Mucosa of rectum (tissue), 2 donors: ENCODE measurements around the gene NPAS3.

Source experiments
- H3K27ac ChIP-seq, 2 donors: one replicate each; pipeline ENCODE4 v1.7.0; 2013; ENCODE audit warnings: inconsistent platforms in 2 of 2, low read depth in 2 of 2, low read length in 2 of 2
- H3K27me3 ChIP-seq, 2 donors: one replicate each; pipeline ENCODE4 v1.7.0; 2013; ENCODE audit warnings: low read length in 2 of 2; ENCODE audit not compliant: control insufficient read depth in 2 of 2, insufficient read depth in 2 of 2
- H3K36me3 ChIP-seq, 2 donors: one replicate each; pipeline ENCODE4 v1.7.0; 2013; ENCODE audit warnings: low read length in 2 of 2; ENCODE audit not compliant: control insufficient read depth in 2 of 2, insufficient read depth in 2 of 2
- H3K4me1 ChIP-seq, 2 donors: one replicate each; pipeline ENCODE4 v1.7.0; 2013; ENCODE audit warnings: low read length in 2 of 2, mild to moderate bottlenecking in 1 of 2; ENCODE audit not compliant: control insufficient read depth in 2 of 2, insufficient read depth in 2 of 2
- H3K4me3 ChIP-seq, 2 donors: one replicate each; pipeline ENCODE4 v1.7.0; 2013; ENCODE audit warnings: low read length in 2 of 2
- H3K9ac ChIP-seq, 2 donors: one replicate each; pipeline ENCODE4 v1.7.0; 2013; ENCODE audit warnings: low read length in 2 of 2, low read depth in 1 of 2, mild to moderate bottlenecking in 1 of 2
- H3K9me3 ChIP-seq, 2 donors: one replicate each; pipeline ENCODE4 v1.7.0; 2013; ENCODE audit warnings: low read length in 2 of 2; ENCODE audit not compliant: control insufficient read depth in 2 of 2
- donor health status: healthy.
- donor health status: Normal muscosa, but diverticular disease.

Gene NPAS3

DNA sequence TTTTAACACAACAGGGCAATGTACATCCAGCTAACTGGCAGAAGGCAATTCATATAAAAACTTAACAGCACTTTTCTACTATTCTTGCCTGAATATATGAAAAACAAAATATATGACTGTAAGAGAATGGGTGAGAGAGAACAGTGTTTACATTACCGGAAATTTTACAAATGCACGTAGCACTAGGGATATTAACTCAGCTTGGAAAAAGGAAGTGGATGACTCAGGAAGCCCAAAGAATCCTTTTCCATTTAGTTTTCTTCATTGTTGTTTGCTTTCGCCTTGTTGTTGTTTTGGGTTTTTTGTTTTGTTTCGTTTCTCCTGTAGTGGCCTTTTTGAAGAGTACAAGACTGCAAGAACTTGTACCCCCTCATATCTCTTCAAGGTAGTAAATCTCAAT is 716.7 kb downstream of the NPAS3 start:
- Histone ChIP-seq H3K36me3 (no peaks in the 10 kb centered on the region), H3K27ac (no peak overlapping the region), H3K9me3 (no peaks in the 10 kb centered on the region), H3K27me3 (no peaks in the 10 kb centered on the region), H3K4me1 (no peaks in the 10 kb centered on the region), H3K9ac (no peak overlapping the region), H3K4me3 (no peak overlapping the region)

DNA sequence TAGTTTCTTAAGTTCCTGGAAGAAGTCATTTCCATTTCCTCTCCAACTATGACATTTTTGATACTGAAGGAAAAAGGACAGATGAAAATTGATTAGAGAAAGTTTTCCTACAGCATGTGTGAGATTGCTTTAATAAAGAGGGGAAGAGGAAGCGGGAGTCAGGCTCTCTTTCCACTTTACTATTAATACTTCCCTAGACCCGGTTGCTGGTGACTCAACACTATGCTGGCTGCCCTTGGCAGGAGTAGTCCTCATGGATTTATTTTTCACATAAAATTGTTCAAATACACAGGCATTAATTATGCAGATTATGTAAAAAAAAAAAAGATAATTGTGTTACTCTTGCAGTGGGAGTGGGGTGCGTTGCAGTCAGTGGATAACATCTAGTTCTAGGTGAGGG is 718.8 kb downstream of the NPAS3 start:
- no peak overlapping the region for H3K27ac ChIP-seq
- no peak overlapping the region for H3K9ac ChIP-seq
- no peaks in the 10 kb centered on the region for H3K36me3 ChIP-seq
- H3K9me3 ChIP-seq: no peaks in the 10 kb centered on the region
- no peaks in the 10 kb centered on the region for H3K4me1 ChIP-seq
- H3K27me3 ChIP-seq: no peaks in the 10 kb centered on the region
- no peak overlapping the region for H3K4me3 ChIP-seq

- Histone ChIP-seq H3K27ac (no peak overlapping the region), H3K9me3 (no peaks in the 10 kb centered on the region), H3K4me1 (no peaks in the 10 kb centered on the region), H3K4me3 (no peak overlapping the region), H3K9ac (no peak overlapping the region), H3K36me3 (no peaks in the 10 kb centered on the region), H3K27me3 (no peaks in the 10 kb centered on the region)
Observed at GRCh38 chr14:33660248-33660647, 721.6 kb downstream of the NPAS3 start.

DNA sequence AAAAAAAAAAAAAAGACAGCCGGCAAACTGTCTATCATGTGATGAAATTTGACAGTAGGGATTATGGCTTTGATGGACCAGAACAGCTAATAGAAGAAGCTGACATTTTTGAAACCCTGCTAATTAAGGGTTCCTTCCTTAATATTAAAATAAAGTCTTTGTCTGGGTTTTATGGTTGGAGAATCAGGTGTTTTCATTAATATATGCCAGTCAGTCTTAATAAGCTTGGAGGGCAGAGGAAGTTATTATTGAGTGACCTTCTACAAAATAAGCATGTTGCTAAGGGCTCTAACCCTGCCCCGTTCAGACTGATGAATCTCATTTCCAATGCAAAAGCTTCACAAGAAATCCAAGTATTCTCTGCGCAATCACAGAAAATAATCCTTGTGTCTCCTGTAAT is 722.4 kb downstream of the NPAS3 start:
- Histone ChIP-seq H3K27ac (no peak overlapping the region), H3K9me3 (no peaks in the 10 kb centered on the region), H3K9ac (no peak overlapping the region), H3K4me1 (no peaks in the 10 kb centered on the region), H3K4me3 (no peak overlapping the region), H3K36me3 (no peaks in the 10 kb centered on the region), H3K27me3 (no peaks in the 10 kb centered on the region)

DNA sequence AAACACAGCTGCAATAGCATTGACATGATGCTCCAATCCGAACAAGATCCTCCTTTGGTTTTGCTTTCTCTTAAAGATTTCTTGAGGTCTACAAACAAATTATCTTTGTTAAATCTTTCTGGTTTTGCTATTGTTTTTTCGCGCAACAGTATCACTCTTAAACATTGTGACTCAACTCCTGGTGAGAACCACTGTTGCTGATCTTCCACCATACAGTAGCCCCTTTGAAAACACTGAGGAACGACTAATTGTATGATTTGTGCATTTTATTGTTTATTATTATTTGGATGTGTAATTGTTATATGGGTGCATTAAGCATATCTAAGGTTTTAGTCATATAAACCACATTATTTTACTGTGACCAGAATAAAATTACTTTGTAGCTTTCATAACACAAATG is 729.4 kb downstream of the NPAS3 start:
- H3K27ac ChIP-seq: no peak overlapping the region
- no peak overlapping the region for H3K9ac ChIP-seq
- H3K4me1 ChIP-seq: no peaks in the 10 kb centered on the region
- no peak overlapping the region for H3K4me3 ChIP-seq
- H3K27me3 ChIP-seq: no peaks in the 10 kb centered on the region
- H3K9me3 ChIP-seq: no peaks in the 10 kb centered on the region
- no peaks in the 10 kb centered on the region for H3K36me3 ChIP-seq

- H3K9me3 ChIP-seq: no peaks in the 10 kb centered on the region
- H3K27ac ChIP-seq: no peak overlapping the region
- no peaks in the 10 kb centered on the region for H3K27me3 ChIP-seq
- H3K36me3 ChIP-seq: no peaks in the 10 kb centered on the region
- no peaks in the 10 kb centered on the region for H3K4me1 ChIP-seq
- no peak overlapping the region for H3K4me3 ChIP-seq
- H3K9ac ChIP-seq: no peak overlapping the region
Observed at GRCh38 chr14:33669111-33669510, 730.4 kb downstream of the NPAS3 start.

DNA sequence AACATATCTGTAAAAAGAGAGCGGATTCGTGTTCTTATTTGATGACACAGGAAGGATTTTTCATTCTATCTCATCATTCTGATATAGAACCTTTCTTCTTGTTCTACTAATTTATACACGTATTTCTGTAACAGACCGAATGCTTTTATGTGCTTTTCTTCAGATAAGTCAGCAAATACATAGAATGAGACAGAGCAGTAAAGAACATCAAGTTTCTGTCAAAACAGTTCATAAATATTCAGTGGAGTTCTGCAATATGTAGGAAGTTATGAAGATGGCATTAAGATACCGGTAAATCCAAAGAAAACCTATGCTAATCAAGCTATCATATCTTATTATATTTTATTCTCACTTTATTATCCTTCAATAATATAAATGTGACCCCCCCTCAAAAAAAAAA is 731.6 kb downstream of the NPAS3 start:
- Histone ChIP-seq H3K27me3 (no peaks in the 10 kb centered on the region), H3K9me3 (no peaks in the 10 kb centered on the region), H3K4me1 (no peaks in the 10 kb centered on the region), H3K36me3 (no peaks in the 10 kb centered on the region), H3K9ac (no peak overlapping the region), H3K4me3 (no peak overlapping the region), H3K27ac (no peak overlapping the region)

DNA sequence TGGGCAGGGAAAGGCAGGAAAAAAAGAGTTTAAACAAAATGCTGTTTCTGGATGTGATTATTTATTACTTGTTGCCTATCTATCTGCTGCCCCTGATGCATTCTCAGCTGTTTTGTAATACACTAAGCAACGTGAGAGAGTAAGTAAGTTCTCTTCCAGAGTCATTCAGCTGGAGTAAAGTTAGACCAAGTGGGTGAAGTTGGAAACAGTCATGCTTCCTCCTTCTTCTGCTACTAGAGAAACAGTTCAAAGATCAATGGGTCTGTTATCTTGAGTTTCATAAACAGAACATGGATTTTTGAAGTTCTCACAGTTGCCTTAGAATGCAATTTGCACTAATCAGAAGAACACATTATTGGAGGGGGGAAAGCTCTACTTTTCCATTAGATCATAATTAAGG is 732.9 kb downstream of the NPAS3 start:
- Histone ChIP-seq H3K9me3 (no peaks in the 10 kb centered on the region), H3K27me3 (no peaks in the 10 kb centered on the region), H3K36me3 (no peaks in the 10 kb centered on the region), H3K9ac (no peak overlapping the region), H3K4me1 (peaks cover 0 to 2% of the 10 kb centered on the region in 2 donors), H3K4me3 (no peak overlapping the region), H3K27ac (no peak overlapping the region)

DNA sequence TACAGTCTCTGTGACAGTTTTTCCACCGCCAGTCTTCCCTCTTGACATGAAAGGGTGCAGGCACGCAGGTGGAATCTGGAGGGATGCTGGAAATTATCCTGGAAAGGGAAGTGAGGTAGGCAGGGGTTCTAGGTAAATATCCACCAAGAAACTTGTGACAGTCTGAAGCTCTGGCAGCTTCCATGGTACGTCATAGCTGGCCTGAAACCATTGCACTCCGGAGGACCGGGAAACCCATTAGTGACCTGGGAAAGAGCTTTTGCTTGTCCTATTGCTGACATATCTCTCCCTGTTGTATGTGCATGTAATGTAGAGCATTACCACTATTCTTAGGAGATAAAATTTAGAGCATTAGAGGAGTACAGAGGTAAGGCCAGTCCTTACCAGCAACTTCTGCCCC is 736.2 kb downstream of the NPAS3 start:
- no peak overlapping the region for H3K4me3 ChIP-seq
- H3K4me1 ChIP-seq: peaks cover 0 to 2% of the 10 kb centered on the region in 2 donors
- H3K27ac ChIP-seq: no peak overlapping the region
- H3K9me3 ChIP-seq: no peaks in the 10 kb centered on the region
- H3K9ac ChIP-seq: no peak overlapping the region
- no peaks in the 10 kb centered on the region for H3K27me3 ChIP-seq
- no peaks in the 10 kb centered on the region for H3K36me3 ChIP-seq

DNA sequence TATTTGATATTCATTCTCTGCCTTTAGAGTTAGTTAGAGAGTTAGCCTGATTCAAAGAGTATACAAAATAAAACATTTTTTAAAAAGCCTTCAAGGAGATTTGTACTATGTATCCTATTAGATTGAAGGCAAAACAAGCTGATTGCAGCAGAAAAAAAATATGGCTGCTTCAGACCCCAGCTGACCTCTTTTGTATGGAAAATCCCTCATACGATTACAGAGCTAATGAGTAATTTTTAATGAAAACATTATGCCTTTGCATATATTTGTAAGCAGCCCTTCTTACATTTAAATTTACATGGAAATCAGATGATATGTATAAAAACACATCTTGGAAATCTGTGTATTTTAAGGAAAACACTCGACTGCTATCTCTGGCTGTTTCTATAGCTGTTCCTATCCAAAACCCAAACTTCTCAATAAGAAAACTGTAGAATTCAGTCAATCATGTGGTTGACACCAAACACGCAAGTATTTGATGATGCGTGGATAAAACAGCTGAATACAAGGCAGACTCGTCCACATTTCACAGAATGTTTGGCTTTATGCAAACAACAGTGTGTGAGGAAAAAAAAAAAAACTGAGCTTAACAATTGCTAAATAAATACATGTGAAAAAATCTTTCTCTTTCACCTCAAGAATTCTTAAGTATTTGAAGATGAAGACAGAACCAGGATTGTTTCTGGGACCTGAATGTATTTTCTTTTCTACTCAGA is 736.9 kb downstream of the NPAS3 start:
- no peak overlapping the region for H3K27ac ChIP-seq
- H3K9me3 ChIP-seq: no peaks in the 10 kb centered on the region
- H3K4me3 ChIP-seq: no peak overlapping the region
- no peaks in the 10 kb centered on the region for H3K27me3 ChIP-seq
- no peak overlapping the region for H3K9ac ChIP-seq
- H3K4me1 ChIP-seq: peaks cover 0 to 2% of the 10 kb centered on the region in 2 donors
- no peaks in the 10 kb centered on the region for H3K36me3 ChIP-seq
